Astrocyte of the hippocampus (primary cell): ENCODE results near the gene ACTL7A.
"Not testable (repeated sequence)": the region's sequence is repeated elsewhere in the genome, so short reads cannot be mapped to it uniquely, and the experiment has no call there.

Source experiments
- DNase-seq: peaks from one replicate; pipeline ENCODE4 v3.0.0; 2011; ENCODE audit warnings: low read depth, low spot score

Gene ACTL7A

GRCh38 chr9:108880738-108881316, 18.8 kb downstream of the ACTL7A start:
- no peak for DNase-seq

GRCh38 chr9:108882052-108882888, 20.2 kb downstream of the ACTL7A start:
- DNase-seq, result no peak

- no peak for DNase-seq
Observed at GRCh38 chr9:108883085-108883484, 21.0 kb downstream of the ACTL7A start.

GRCh38 chr9:108884701-108885100, 22.6 kb downstream of the ACTL7A start:
- DNase-seq, result no peak

GRCh38 chr9:108885643-108886348, 23.7 kb downstream of the ACTL7A start:
- peak; percentile 86 for DNase-seq

GRCh38 chr9:108886594-108887271, 24.7 kb downstream of the ACTL7A start:
- DNase-seq, result peak; percentile 10

GRCh38 chr9:108889649-108890067, 27.6 kb downstream of the ACTL7A start:
- peak; percentile 56 for DNase-seq

GRCh38 chr9:108894225-108894997, 32.3 kb downstream of the ACTL7A start:
- no peak for DNase-seq

GRCh38 chr9:108897324-108898096, 35.4 kb downstream of the ACTL7A start:
- no peak for DNase-seq

GRCh38 chr9:108899023-108899695, 37.1 kb downstream of the ACTL7A start:
- not testable (repeated sequence) for DNase-seq

GRCh38 chr9:108900176-108900575, 38.1 kb downstream of the ACTL7A start:
- DNase-seq, result no peak

GRCh38 chr9:108903420-108904103, 41.5 kb downstream of the ACTL7A start:
- DNase-seq, result no peak

GRCh38 chr9:108904161-108904560, 42.1 kb downstream of the ACTL7A start:
- DNase-seq, result no peak

GRCh38 chr9:108905494-108905893, 43.4 kb downstream of the ACTL7A start:
- DNase-seq, result no peak

- DNase-seq, result no peak
Observed at GRCh38 chr9:108910402-108910801, 48.3 kb downstream of the ACTL7A start.

GRCh38 chr9:108910914-108911313, 48.8 kb downstream of the ACTL7A start:
- DNase-seq, result no peak

GRCh38 chr9:108911820-108912219, 49.8 kb downstream of the ACTL7A start:
- DNase-seq, result no peak
